ENCODE data around the gene HCN4.

- TF ChIP-seq CTCF (IDR thresholded peaks at IDR 0.05): no peak
- TF ChIP-seq POLR2A (IDR thresholded peaks at IDR 0.05): no peak
These were observed 13.0 kb downstream of the HCN4 start for GRCh38 chr15:73355612-73356265.

All from esophagus squamous epithelium (tissue), 4 donors.